ENCODE results near the gene PTPN6. TPM values are rescaled to one million over a fixed set of nuclear protein-coding genes. Genes with fewer than 3 reads are reported as not detected.

PTPN6 gene
- total and polyA plus RNA-seq, 10 of the 15 experiments (the other 5 are each of a cell fraction or from before 2014, with no cell fraction given), result 229 to 457 (median 370) TPM

DNA sequence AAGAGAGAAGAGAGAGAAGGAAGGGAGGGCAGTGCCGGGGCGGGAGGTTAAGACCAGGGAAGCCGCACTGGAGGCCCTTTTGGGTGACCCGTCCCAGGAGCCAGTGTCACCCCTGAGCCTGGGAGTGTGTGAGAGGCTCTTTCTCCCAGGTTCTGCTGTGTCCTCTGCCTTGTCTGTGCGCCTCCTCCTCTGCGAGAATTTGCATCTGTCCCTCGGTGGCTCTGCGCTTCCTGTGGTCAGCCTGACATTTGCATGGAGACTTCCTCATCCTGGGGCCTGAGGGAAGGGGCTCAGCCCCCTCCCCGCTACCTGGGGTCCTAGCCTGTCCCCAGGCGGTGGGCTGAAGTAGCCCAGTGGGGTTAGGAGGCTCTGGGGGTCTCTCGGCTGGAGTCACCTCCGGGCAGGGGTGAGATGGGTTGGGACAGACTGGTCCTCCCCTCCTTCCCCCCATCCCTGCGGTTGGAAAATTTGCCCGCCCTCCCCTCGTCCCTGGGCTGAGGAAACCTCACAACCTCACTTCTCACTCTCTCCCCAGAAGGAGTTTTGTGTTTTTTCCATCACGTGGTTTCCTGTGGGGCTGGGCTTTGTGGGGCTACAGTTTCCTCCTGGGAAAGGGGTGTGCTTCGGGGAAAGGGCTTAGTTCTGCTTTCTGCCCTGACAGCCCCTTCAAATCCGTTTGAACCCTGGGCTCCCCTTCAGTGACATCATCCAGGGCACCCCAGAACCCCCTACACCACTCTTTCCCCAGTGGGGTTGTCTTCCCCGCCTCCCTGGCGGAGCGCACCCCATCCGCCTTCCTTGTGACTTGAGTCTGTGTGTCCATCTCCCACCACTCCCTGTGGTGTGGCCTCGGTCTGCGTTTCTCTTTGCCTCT, 2.5 kb downstream of the PTPN6 start:
- H4K20me1 ChIP-seq (ENCODE audit: control insufficient read depth, insufficient read depth), result no peaks in the 10 kb centered on the region
- FAIRE-seq (peak; percentile 95), ATAC-seq (peak; percentile 51), DNase-seq (ENCODE audit: low read depth, low spot score) (peak; percentile 95)
- H3K27me3 ChIP-seq (replicated peaks in 1 of 2; ENCODE audit: control insufficient read depth in 2 of 2, insufficient read depth in 2 of 2, low read length in 1 of 2), result no peaks in the 10 kb centered on the region
- peaks cover 95% of the 10 kb centered on the region for H3K79me2 ChIP-seq (ENCODE audit: control insufficient read depth, insufficient read depth, low read length)
- 2% methylated on average over 24 of the region's 24 CpGs for WGBS (ENCODE audit: insufficient coverage, insufficient replicate concordance, low lambda C conversion rate, missing lambda C conversion rate)
- SMC1A ChIA-PET (ENCODE audit: uncharacterized antibody, unreplicated experiment), result interaction anchor here (1.1 to 13.2 kb wide), 4 partner anchors 6 to 11 kb away, joined by 3 to 395 read pairs (median 200); partner anchors contain the start of genes C12orf57, PTPN6 and RNU7-1
- H3K36me3 ChIP-seq (ENCODE audit: control insufficient read depth in 2 of 2, insufficient read depth in 2 of 2, low read length in 1 of 2), result peaks cover 6 to 34% of the 10 kb centered on the region in 2 experiments
- H3K27ac ChIP-seq (ENCODE audit: control insufficient read depth, insufficient read depth), result peak overlapping the region; percentile 99
- RAD21 ChIA-PET (ENCODE audit: unreplicated experiment), result interaction anchor here (1.0 to 13.5 kb wide), 7 partner anchors 7 to 159 kb away, joined by 3 to 426 read pairs (median 11); partner anchors contain the start of genes C12orf57, C1RL and RNU7-1
- no peaks in the 10 kb centered on the region for H3K9me3 ChIP-seq (replicated peaks; ENCODE audit: control insufficient read depth, insufficient read depth, low read length)
- intact Hi-C loops (cut with micrococcal nuclease; ENCODE audit: unreplicated experiment) (loop anchor here (1.0 kb wide), 1 partner anchor 8 kb away; no protein-coding TSS in a partner anchor), in situ Hi-C loops (cut with MboI) (loop anchor here (25.0 kb wide), 1 partner anchor 1684 kb away; no protein-coding TSS in a partner anchor)
- no TSS peak for BruUV-seq (replicated peaks)
- H3K4me3 ChIP-seq, result peak overlapping the region; percentile 95
- H3K4me1 ChIP-seq (ENCODE audit: control insufficient read depth, insufficient read depth, low read length), result peaks cover 76% of the 10 kb centered on the region
- CTCF ChIA-PET, result interaction anchor here (1.0 to 13.2 kb wide), 8 partner anchors 6 to 159 kb away, joined by 4 to 645 read pairs (median 4); partner anchors contain the start of genes C12orf57, PTPN6 and RNU7-1
- peak overlapping the region; percentile 99 for H3K4me2 ChIP-seq (ENCODE audit: control insufficient read depth, insufficient read depth)
- H3K9ac ChIP-seq (ENCODE audit: control insufficient read depth, insufficient read depth, low read length), result peak overlapping the region; percentile 99
- POLR2A ChIA-PET, result interaction anchor here (0.7 to 17.8 kb wide), 5 partner anchors 7 to 154 kb away, joined by 3 to 524 read pairs (median 10); partner anchors contain the start of genes C12orf57, PTPN6 and RNU7-1
- no peak overlapping the region for H2AFZ ChIP-seq (ENCODE audit: control insufficient read depth, low read depth, low read length)
- TF ChIP-seq FOXM1 (IDR thresholded peaks at IDR 0.05; ENCODE audit: low read depth, low read length) (no peak), YY1 (IDR thresholded peaks at IDR 0.05; ENCODE audit: low read depth, low read length) (no peak; the same call in 1 of the 2 replicates), ZNF217 (IDR thresholded peaks at IDR 0.05) (no peak), WRNIP1 (IDR thresholded peaks at IDR 0.05; ENCODE audit: borderline replicate concordance, low read depth, low read length) (no peak), RELA (IDR thresholded peaks at IDR 0.05; ENCODE audit: borderline replicate concordance, partially characterized antibody) (no peak), TCF7 (IDR thresholded peaks at IDR 0.05; ENCODE audit: borderline replicate concordance) (no peak), JUND (IDR thresholded peaks at IDR 0.05; ENCODE audit: low read depth, low read length) (no peak; the same call in 1 of the 2 replicates), ASH2L (IDR thresholded peaks at IDR 0.05; ENCODE audit: borderline replicate concordance, low read depth) (peak; percentile 87; the same call in 1 of the 2 replicates), SUZ12 (IDR thresholded peaks at IDR 0.05; ENCODE audit: unreplicated experiment) (no peak), PAX8 (IDR thresholded peaks at IDR 0.05) (no peak), IRF3 (IDR thresholded peaks at IDR 0.05) (no peak), PML (IDR thresholded peaks at IDR 0.05; ENCODE audit: low read length) (no peak), SMAD1 (IDR thresholded peaks at IDR 0.05; ENCODE audit: low read depth, partially characterized antibody) (peak; percentile 95), RCOR1 (conservative IDR thresholded peaks at IDR 0.05; ENCODE audit: low read depth, low read length) (no peak), FOS (IDR thresholded peaks at IDR 0.05; ENCODE audit: borderline replicate concordance, extremely low read depth, insufficient read length) (no peak), SIX5 (IDR thresholded peaks at IDR 0.05; ENCODE audit: low read depth, low read length, severe bottlenecking) (no peak)
- TF ChIP-seq, protein P1, sequence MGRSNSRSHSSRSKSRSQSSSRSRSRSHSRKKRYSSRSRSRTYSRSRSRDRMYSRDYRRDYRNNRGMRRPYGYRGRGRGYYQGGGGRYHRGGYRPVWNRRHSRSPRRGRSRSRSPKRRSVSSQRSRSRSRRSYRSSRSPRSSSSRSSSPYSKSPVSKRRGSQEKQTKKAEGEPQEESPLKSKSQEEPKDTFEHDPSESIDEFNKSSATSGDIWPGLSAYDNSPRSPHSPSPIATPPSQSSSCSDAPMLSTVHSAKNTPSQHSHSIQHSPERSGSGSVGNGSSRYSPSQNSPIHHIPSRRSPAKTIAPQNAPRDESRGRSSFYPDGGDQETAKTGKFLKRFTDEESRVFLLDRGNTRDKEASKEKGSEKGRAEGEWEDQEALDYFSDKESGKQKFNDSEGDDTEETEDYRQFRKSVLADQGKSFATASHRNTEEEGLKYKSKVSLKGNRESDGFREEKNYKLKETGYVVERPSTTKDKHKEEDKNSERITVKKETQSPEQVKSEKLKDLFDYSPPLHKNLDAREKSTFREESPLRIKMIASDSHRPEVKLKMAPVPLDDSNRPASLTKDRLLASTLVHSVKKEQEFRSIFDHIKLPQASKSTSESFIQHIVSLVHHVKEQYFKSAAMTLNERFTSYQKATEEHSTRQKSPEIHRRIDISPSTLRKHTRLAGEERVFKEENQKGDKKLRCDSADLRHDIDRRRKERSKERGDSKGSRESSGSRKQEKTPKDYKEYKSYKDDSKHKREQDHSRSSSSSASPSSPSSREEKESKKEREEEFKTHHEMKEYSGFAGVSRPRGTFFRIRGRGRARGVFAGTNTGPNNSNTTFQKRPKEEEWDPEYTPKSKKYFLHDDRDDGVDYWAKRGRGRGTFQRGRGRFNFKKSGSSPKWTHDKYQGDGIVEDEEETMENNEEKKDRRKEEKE (IDR thresholded peaks at IDR 0.05), result no peak

Data from GM12878 (cell line).